Raji (cell line): Measurements from ENCODE around the gene KRTAP10-3.

Source experiments
- POLR2A ChIP-seq: IDR thresholded peaks from 2 replicates; pipeline ENCODE4 v1.6.1; 2011; ENCODE audit warnings: low read depth, low read length, control low read depth; ENCODE audit not compliant: insufficient read depth

Gene KRTAP10-3

DNA sequence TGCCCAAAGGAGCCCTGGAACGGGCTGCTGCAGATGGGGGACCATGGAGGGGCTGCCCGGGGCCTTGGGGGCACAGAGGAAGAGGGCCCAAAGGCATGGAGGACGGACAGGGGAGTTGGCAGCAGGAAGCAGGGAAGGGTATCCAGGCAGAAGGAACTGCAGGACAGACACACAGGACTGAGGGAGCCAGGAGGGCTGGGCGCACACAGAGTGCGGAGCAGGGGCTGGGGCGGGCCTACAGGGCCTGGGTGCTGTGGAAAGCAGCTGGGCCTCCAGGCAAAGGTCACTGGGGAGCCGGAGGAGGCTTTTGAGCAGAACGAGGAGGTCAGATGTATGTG, 46.7 kb downstream of the KRTAP10-3 start:
- TF ChIP-seq POLR2A = no peak

DNA sequence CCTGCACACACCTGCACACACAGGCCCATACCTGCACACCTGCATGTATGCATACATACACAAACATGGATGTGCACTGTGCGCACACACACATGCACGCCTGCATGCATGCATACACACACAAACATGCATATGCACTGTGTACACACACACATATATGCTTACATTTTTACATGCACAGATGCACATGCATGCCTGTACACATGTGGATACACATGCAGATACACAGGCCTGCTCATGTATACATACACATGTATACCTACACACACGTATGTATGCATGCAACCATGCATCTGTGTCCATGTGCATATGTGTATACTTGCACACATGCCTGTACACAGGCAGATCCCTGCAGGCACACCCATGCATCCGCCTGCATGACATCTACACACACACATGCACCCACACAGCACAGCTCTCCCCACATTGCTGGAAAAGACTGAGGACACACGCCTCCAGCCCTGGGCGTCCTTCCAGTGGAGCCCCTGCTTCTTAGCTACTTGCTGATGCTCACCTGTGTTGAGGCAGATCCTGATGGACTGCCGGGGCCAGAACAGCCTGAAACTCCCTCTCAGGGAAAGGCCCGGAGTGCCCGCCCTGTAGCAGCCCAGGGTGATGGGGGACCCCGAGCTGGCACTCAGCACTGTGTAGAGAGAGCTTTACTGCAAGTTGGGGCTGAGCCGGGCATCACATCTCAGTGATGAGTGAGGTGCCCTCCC, 47.2 kb downstream of the KRTAP10-3 start:
- no peak for TF ChIP-seq POLR2A

DNA sequence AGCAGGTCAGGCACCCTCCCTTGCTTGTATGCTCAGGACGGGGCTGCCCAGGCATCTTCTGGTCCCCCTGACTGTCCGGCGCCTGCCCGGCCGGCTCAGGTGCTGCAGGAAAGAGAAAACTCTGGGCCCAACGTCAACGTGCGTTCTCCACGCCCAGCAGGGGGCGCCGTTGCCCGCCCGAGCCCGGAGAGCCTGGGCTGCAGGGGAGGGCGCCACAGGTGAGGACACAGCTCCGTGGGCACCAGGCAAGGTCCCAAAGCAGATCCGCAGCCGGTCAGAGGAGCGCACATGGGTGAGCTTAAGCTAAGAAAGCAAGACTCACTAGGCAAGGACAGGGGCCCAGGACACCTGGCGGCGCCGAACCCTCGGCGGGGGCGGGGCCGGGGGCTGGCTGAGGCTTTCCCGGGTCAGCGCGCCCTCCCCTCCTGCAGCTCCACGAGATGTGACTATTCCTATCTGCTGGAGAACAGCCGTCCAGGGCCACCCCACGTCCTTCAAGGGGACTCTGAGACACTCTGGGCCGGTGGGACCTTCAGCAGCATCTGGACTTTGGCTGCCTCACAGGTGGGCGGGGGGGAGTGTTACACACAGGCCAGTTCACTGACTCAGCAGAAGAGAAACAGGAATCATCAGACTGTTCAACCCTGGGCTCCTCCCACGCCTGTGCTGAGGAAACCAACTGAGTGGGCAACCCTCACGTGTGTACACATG, 47.9 kb downstream of the KRTAP10-3 start:
- TF ChIP-seq POLR2A = no peak

DNA sequence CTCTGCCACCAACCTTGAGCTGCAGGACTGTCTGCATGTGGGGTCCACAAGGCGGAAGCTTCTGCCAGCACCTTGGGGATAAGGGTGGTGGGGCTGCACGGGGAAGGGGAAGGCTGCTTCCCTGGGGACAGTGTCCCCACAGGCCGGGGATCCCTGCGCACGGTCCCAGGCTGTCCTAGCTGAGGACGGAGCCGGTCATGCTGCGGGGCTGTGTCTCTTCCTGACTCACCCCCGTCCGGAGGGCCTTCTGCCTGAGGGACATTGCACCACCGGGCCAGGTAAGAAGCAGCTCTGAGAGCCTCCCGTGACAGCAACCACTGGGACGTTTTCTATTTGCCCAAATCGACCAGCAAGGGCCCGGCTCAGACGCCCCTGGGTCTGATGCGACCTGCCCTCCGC, 48.5 kb downstream of the KRTAP10-3 start:
- no peak for TF ChIP-seq POLR2A

GRCh38 chr21:44509539-44509938, 49.1 kb downstream of the KRTAP10-3 start:
- TF ChIP-seq POLR2A = no peak

GRCh38 chr21:44508711-44509445, 49.7 kb downstream of the KRTAP10-3 start:
- no peak for TF ChIP-seq POLR2A

- TF ChIP-seq POLR2A = no peak
Measured at GRCh38 chr21:44508426-44508710, 50.2 kb downstream of the KRTAP10-3 start.
